G401.6 (cell line): ENCODE measurements around the gene AFF3.

Experiments
- FAIRE-seq: peaks from 2 replicates; lab custom pipeline; 2012; peaks lifted over from hg19 to GRCh38; lab: Jason Lieb, UNC

Gene AFF3

DNA sequence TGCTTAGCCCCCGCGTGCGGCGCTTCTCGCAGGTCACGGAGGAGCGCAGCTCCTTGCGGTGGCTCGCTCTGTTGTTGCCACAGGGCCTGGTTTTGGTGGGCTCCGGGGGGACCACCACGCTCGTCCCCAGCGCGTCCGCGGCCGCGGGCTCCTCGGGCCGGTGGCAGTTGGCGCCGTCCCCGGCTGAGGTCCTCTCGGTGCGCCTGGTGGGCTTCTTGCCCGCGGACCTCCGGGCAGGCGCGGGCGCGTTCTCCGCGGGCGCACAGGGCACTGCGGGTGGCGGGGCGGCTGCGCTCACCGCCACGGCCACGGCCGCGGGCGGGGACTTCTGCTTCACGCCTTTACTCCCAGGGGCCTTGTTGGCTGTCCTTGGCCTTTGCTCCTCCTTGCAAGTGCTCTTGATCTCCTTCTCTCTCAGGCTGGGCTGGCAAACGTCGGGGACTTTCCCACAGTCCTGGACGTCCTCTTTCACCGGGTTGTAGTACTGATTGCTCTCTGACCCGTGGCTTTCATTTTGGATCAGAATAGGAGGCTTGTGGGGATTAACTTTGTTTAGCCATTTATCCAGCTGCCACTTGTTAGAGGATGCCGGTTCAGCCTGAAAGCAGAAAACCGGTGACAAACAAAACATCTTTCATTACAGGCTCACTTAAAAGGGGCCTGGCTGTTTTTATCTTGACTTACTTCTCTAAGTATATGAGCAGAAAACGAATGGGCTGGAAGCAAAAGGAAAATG lies 548.5 kb downstream of the AFF3 start:
- FAIRE-seq: no peak

DNA sequence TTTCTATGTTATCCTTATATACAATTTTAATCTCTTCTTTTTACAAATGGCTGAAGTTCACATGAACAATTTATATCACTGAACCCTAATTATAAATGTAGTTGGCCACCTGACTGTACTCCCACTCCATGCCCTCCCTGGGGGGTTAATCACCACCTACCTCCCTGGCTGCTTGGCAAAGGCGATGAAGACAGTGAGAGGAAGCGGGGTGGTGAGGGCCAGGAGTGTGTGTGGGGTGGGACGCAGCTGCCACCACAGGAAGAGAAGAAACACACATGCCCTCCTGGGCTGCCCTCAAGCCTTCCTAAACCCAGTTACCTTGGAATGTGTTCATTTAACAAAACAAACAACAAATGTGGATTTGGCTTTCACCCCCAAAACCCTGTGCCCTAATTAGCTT lies 565.6 kb downstream of the AFF3 start:
- FAIRE-seq: no peak

DNA sequence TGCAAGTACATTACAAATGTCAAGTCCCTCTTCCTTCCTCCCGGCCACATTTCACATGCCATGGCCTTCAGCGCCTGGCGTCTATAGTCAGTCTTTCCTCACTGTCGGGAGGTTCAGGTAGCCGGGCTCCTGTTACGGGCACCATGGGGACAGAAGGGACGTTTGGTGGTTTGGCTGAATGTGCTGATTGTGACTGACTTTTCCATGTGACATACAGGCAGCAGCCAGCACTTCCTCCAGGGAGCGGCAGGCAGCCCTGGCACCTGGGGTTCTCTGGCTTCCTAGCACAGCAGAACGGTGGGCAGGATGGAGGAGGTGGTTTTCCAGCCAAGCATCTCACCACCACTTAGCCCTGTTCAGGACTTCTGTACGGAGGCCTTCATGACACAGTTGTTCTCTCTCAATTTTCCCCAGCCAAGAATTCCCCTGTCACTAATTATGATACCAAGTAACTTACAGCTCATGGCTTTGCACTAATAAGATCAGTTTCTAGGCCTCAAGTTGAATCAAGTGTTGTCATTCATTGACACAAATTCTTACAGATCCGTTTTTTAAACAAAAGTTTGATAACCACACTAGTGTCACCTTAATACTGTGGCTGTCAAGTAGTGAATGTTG lies 568.6 kb downstream of the AFF3 start:
- FAIRE-seq: no peak

DNA sequence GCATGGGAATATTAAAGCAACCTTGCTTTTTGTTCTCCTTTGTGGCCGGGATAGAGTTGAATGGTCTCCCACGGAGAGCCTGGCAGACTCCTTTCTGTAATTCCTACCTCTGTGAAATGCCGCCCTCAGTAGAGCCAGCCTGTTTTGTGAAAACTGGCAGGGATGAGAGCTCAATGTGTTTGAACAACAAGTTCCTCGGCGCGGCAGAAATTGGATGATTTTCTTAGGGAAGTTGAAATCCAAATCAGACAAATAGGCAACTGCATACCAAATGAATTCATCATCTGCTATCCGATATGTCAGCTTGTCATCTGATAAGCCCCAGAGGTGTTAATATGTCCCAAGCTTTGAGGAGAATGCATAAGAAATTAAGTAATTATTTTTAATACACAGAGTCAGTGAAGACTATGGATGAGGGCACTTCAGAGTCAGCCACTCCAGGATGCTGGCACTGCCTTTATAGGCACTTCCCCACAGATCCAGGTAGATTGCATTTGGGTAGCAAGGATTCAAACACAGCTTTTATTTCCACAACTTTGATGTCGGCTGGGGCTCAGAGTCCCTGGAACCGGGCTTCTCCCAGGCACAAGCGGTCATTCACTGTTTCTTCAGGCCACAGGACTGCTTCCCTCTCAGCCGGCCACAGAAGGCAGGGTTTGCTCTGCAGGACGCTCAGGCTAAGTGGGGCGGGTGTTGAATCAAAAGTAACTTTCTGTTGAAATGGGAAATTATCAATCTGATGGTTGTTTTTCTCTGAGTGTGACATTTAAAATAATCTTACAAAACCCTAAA lies 569.8 kb downstream of the AFF3 start:
- no peak for FAIRE-seq

DNA sequence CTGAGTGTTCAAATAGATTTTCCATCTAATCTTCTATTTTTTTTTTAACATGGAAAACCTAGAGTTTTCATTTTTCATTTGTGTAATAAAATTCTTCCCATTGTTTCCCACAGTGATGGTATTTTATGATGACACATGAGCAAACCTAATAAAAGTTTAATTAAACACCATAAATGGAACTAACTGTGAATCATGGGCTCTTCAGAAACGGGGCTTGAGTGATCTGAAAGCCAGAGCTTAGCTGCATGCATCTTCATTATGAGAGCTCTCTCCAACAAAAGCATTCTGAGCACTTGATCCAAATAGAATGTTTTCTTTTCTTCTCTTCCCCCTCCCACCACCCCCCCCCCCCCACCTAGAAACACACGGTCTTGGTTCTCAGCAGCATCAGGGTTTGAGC lies 570.4 kb downstream of the AFF3 start:
- no peak for FAIRE-seq

DNA sequence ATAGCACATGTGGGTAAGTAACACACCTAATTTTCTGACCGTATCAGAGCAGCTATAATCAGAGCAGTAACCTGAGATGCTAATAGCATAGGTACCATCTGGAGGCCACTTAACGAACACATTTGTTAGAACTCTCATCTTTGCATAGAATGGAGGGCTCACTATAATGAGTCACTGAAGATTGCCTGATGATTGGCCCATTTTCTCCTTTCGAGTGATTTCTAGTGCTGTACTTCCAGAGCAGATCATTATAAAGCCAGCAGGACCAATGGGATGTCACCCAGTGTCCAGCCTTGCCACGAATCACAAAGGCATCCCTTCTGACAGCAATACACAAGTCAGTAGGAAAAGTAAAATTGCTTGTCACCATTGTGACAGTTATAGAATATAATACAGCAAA lies 570.9 kb downstream of the AFF3 start:
- FAIRE-seq: no peak

DNA sequence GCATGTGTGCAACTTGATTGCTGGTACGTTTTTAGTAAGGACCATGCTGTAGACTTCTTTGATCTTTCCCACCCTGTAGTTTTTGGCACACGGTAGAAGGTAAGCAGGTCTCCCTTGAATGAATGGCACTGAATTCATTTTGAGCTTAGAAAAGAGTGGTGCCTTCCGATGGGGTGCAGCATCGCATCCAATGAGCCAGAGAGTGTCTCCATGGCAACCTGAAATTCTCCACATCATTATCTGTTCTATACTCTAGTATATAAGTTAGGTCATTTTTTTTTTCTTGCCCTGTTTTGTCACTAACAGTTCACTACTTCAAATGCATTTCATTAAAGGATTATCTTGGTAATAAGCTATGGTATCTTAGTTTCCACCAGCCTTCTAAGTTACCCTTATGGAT lies 571.4 kb downstream of the AFF3 start:
- no peak for FAIRE-seq

DNA sequence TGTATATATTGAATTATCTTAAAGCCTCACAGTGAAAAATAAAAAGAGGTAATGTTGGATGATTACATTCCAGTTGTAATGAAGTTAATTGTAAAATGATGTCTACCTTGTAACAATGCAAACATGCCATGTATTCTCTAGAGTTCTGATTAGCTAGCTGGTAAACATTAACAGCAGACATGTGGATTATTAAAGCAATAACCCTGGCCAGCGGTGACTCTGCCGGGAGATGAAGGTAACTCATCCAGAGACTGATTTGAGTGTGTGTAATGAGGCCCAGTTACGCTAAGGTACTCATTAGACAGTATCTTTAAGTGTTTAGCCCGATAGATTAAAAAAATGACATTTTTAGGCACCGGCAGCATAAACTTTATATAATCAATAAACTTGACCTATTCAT lies 573.0 kb downstream of the AFF3 start:
- no peak for FAIRE-seq

DNA sequence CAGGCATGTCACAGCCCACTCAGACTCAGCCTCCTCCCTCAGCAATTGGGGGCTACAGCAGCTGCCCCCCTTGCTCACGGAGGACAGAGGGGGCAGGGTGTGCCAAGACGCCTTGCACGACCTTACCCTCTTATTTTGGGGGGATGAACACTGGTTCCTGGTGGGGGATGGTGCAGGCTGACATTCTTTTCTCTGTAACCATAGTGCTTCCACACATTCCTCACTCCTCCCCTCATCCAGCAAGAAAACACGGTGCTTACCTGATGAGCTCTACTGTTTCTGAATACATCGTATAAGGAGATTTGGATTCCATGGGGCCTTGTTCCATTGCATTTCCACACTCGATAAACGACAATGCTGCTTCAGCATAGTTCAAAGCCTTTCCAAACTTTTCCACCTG lies 577.2 kb downstream of the AFF3 start:
- no peak for FAIRE-seq

DNA sequence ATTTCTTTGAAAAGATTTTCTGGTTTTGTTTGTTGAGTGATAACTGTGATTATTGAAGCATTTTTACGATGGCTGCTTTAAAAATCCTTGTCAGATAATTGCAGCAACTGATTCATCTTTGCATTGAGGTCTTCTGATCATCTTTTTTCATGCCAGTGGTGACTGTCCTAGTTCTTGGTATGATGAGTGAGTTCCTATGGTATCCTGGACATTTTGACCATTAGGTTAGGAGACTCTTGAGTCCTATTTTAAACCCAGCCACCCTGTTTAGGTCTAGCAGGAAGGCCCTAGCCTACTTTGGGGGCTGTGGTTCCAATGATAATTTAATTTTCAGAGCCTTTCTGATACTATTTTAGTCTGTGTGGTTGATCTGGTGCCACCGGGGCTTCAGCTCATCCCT lies 579.9 kb downstream of the AFF3 start:
- no peak for FAIRE-seq

DNA sequence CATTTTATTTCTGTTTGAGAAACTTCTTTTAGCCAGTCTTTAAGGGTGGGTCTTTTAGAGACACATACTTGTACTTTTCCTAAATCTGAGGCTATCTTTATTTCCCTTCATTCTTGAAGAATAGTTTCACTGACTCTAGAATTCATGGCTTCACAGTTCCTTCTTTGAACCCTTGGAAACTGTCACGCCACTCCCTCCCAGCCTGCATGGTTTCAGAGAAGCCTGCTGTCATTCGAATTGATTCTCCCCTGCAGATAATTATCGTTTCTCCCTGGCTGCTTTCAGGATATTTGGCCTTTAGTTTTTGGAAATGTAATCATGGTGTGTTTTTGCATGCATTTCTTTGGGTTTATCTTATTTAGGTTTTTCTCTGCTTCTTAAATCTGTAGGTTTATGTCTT lies 580.6 kb downstream of the AFF3 start:
- FAIRE-seq: no peak

DNA sequence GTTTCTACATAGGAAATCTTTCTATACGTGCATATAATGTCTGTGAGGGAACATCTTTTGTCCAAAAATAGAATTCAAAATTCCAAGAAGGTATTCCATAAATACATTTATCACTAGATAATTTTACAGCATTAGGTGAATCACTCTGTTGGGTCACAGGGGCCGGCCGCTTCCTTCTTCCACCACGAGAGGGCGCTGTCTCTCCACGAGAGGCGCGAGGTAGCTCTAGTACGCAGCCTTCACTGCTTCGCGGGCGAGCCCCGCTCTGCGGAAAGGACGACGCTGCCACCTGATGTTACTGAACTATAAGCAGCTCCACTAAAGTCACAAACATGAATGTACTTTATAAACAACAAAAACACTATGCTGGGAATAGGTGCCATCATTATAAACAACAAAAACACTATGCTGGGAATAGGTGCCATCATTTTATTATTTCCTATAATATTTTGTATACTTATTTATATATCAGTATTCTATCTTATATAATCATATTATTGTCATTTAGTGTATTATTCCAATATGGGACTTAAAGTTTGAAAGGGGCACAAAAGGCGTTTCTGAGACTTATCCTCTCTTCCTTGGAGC lies 583.2 kb downstream of the AFF3 start:
- FAIRE-seq: peak; percentile 96

DNA sequence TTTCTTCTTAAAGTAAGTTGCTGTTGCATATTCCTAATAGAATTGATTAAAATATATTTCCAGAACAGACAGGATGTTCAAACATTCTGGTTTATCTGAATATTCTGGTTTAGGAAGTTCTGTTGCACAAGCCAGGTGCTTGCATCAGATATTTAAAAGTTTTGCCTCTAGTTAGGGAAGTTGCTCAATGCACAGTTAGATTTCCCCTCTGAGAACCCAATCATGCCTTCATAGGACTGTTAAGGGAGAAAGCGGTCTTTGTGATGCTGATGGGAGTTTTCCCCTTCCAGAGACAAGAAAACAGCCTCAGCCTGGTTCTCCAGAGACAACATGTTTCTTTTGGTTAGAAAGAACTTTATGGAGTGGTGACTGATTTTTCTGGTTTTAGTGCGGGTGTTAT lies 587.0 kb downstream of the AFF3 start:
- no peak for FAIRE-seq

DNA sequence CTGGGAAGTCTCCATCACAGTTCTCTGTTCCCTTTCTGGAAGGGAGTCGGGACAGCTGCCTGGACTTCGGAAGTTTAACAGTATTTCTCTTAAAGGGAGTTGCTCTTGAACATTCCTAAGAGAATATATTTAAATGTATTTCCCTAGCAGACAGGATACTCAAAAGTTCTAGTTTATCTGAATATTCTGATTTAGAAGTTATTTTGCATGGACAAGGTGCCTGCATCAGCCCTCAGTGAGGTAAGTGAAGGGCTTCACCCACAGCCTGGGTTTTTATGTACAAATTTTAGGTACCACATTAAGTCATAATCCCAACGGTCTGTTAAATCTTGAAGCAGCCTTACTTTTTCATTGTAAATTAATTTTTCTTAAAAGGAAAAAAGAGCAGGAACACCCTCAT lies 587.5 kb downstream of the AFF3 start:
- no peak for FAIRE-seq

DNA sequence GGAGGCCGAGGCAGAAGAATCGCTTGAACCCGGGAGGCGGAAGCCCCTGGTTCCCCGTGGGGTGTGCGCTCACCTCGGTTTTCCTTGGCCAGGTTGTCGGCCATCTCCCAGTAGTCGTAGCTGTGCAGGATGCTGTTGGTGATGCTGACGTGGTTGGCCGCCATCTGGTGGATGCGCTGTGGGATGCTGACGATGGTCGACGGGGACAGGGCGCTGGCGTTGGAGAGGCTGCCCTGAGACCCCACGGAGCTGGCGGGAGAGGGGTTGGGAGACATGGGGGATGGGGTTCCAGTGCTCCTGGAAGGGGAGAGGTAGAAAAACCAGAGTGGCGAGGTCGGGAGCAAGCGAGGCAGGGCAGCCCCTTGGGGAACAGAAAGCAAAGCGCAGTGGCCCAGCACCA lies 588.2 kb downstream of the AFF3 start:
- no peak for FAIRE-seq

DNA sequence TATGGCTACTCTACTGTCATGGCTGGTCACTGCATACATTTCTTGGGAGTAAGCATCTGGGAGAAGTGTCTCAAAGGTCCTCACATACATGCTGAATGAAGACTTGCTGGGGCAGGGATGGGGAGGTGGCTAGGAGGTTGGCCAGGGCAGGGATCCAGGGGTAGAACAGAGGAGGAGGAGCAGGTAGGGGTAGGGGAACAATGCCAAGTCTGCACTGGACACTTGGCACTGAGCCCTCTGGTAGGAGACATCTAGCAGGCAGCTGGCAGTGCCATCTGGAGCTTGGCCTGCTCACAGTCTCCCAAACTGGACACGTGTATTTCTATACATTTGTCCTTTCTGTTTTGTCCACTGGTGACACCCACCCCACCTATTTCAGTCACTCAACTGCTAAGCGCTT lies 589.9 kb downstream of the AFF3 start:
- FAIRE-seq: no peak

DNA sequence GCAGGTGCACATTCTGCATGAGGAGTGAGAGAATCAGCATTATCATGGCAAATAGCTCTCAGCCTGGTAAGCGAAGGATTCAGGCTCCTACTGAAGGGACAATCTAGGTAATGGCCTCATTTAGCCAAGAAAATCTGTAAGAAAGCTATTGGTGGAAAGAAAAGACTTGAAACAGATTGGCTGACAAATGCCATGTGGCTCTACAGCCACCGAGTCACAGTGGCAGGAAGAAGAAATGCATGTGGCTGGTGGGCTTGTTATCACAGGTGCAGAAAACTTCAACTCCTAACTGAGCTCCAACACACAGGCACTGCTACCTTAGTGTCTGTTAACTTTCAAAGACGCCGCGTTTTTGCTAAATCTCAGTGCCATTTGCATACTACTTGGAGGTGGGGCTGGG lies 592.0 kb downstream of the AFF3 start:
- FAIRE-seq: no peak

DNA sequence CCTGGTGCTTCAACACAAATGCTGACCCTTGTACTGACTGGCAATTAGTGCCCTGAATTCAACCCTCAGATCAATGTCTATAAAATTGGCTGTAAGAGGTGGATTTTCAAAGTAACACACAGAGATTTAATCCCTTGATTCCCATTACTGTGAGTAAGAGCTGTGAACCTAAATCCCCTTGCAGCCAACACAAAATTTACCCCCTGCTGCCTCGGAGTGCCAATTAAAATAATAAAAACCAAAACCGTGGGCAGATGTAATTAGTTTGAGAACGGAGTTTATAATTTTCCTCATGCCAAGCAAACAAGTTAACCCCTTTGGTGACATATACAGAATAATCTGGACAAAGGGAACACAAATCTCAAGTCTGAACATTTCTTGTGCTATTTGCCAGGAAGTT lies 596.8 kb downstream of the AFF3 start:
- peak; percentile 93 for FAIRE-seq

DNA sequence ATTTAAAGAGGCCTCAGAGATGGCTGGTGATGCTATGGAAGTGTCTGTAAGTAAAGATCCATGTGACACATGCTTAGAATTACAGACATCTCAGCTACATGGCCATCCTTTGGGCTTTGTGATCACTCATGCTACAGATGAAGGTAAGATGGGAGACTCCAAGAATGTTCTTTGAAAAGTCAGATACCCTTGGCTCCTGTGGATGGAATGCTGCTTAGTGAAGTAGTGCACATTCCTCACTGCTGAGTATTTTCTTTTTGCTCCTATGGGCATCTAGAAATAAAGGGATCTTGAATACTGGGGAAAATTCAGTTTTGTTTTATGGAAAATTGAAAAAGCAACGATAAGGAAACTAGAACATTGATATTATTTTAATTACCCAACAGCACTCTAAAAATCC lies 597.3 kb downstream of the AFF3 start:
- no peak for FAIRE-seq

DNA sequence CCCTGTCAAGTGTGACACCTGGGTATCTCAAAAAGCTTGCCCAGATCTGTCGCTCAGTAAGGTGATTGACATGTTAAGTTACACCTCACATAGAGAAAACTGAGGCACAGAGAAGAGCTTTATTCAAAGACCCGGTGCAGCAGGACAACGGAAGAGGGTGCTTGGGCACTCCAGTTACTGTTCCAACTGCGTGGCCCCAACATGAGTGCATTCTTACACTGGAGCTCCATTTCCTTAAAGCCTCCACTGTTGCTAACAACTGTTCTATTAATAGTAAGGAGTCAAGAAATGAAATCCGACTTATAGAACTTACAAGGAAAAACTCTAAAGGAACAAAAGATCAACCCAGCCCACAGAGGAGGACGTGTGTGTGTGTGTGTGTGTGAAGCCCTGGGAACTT lies 597.8 kb downstream of the AFF3 start:
- no peak for FAIRE-seq

DNA sequence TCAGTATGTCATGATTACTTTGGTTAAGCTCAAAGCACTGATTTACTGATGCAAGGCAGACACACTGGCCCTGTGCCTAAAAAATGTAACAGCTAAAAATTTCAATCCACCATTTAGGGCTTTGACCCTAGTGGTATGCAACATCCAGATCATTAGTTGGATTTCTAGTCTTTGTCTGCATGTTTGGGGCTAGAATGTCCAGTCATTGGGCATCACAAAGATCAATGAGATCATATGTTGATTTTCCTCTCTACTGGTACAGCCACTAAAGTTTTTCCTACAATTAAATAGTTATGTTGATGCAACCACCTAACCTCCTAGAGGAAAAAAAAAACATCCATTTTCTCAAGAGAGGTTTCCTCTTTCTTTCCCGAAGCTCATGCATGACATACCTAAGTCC lies 599.1 kb downstream of the AFF3 start:
- no peak for FAIRE-seq

DNA sequence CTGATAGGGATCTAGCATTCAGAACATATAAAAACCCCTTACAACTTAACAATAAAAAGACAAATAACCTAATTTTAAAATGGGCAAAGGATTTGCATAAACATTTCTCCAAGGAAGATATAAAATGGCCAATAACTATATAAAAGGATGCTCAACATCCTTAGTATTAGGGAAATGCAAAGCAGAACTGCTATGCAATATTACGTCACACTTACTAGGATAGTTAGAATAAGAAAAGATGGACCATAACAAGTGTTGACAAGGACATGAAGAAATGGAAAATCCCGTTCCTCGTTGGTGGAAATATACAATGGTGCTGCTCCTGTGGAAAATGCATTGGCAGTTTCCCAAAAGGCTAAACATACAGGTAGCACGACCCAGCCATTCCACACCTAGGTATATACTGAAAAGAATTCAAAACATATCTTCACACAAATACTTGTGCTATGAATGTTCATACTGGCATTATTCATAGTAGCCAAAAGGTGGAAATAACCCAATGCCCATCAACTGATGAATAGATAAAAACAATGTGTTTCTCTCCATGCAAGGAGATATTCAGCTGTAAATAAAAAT lies 604.4 kb downstream of the AFF3 start:
- no peak for FAIRE-seq

DNA sequence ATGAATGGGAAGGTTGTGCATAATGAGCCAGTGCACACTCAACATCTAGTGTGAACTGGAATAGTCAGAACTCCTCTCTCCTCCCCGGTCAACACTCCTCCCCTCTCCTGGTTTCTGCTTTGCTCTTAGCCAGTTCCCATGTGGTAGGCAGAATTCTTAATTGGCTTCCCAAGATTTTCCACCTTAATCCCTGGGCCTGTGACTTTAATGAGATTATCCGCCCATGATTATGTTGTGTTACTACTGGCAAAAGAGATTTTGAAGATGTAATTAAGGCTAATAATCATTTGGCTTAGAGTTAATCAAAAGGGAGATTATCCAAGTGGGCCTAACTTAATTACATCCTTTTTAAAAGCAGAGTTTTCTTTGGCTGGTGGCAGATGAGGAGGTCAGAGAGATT lies 618.3 kb downstream of the AFF3 start:
- FAIRE-seq: peak; percentile 40
